Hepatocyte (in vitro differentiated cells): ENCODE results near the gene ATP13A3. TPM values are rescaled to one million over a fixed set of nuclear protein-coding genes. Genes with fewer than 3 reads are reported as not detected.

ENCODE experiments used
- DNase-seq: peaks from one replicate; pipeline ENCODE4 v3.0.0-alpha.2; 2016; ENCODE audit warnings: low spot score
- H2AFZ ChIP-seq: fragments of 200-600 bp; sonication (generic); 2 replicates; pipeline ENCODE4 v1.6.0; 2016; ENCODE audit warnings: antibody characterized with exemption, mild to moderate bottlenecking
- H3K27ac ChIP-seq: fragments of 200-600 bp; sonication (generic); 2 replicates; pipeline ENCODE4 v1.5.1; 2016; ENCODE audit warnings: mild to moderate bottlenecking
- H3K27me3 ChIP-seq: fragments of 200-600 bp; sonication (generic); 2 replicates; pipeline ENCODE4 v1.6.1; 2016
- H3K36me3 ChIP-seq: fragments of 200-600 bp; sonication (generic); replicated peaks from 2 replicates; pipeline ENCODE4 v1.5.1; 2016; ENCODE audit warnings: low read depth; ENCODE audit not compliant: insufficient read depth
- H3K4me1 ChIP-seq: fragments of 200-600 bp; sonication (generic); 2 replicates; pipeline ENCODE4 v1.5.1; 2016; ENCODE audit warnings: mild to moderate bottlenecking, moderate library complexity; ENCODE audit not compliant: insufficient read depth
- H3K4me2 ChIP-seq: fragments of 200-600 bp; sonication (generic); 2 replicates; pipeline ENCODE4 v1.6.0; 2016
- H3K4me3 ChIP-seq: fragments of 200-600 bp; sonication (generic); 2 replicates; pipeline ENCODE4 v1.5.1; 2016; ENCODE audit warnings: mild to moderate bottlenecking
- H3K79me2 ChIP-seq: fragments of 200-600 bp; sonication (generic); 2 replicates; pipeline ENCODE4 v1.6.0; 2017; ENCODE audit warnings: mild to moderate bottlenecking
- H3K9me2 ChIP-seq: fragments of 200-600 bp; sonication (generic); replicated peaks from 2 replicates; pipeline ENCODE4 v1.6.0; 2017; ENCODE audit warnings: mild to moderate bottlenecking; ENCODE audit not compliant: insufficient read depth
- H3K9me3 ChIP-seq: fragments of 200-600 bp; sonication (generic); 2 replicates; pipeline ENCODE4 v1.5.1; 2016; ENCODE audit warnings: low read depth, mild to moderate bottlenecking
- H4K20me1 ChIP-seq: fragments of 200-600 bp; sonication (generic); 2 replicates; pipeline ENCODE4 v1.6.0; 2016; ENCODE audit warnings: mild to moderate bottlenecking; ENCODE audit not compliant: insufficient read depth, poor library complexity, severe bottlenecking
- CTCF ChIP-seq: fragments of 200-600 bp; sonication (generic); IDR thresholded peaks from 2 replicates; pipeline ENCODE4 v1.5.1; 2016; ENCODE audit warnings: antibody characterized with exemption, mild to moderate bottlenecking; ENCODE audit not compliant: poor library complexity
- EZH2 ChIP-seq: fragments of 200-600 bp; sonication (generic); IDR thresholded peaks from 2 replicates; pipeline ENCODE4 v1.6.1; 2016; ENCODE audit warnings: antibody characterized with exemption, mild to moderate bottlenecking, borderline replicate concordance
- EZH2phosphoT487 ChIP-seq: fragments of 200-600 bp; sonication (generic); IDR thresholded peaks from one replicate; pipeline ENCODE4 v1.6.1; 2018; ENCODE audit warnings: antibody characterized with exemption, mild to moderate bottlenecking, low read depth, moderate library complexity; ENCODE audit not compliant: unreplicated experiment, severe bottlenecking
- WGBS: methylation state at CpG from one replicate; pipeline ENCODE4 v1.1.6; 2016; ENCODE audit warnings: low lambda C conversion rate; ENCODE audit errors: missing lambda C conversion rate; 5-methylcytosine and 5-hydroxymethylcytosine counted together
- polyA plus RNA-seq: library from polyadenylated mRNA; unstranded; fragments of >200 nt; fragmentation: Nextera tagmentation; extraction: Ambion mirVana; gene quantifications from 2 replicates; pipeline ENCODE4 v1.2.1, GENCODE V29; 2016
- total RNA-seq: library from RNA; depleted of rRNA; stranded (reverse); fragments of >200 nt; gene quantifications from 2 replicates; pipeline ENCODE4 v1.2.3, GENCODE V29; 2014

Gene ATP13A3
- total and polyA plus RNA-seq, 2 experiments from 2014 or later = 18.3 to 131 TPM

GRCh38 chr3:194487289-194488054, 670 bp upstream of the ATP13A3 start:
- TF ChIP-seq EZH2 (no peak), EZH2phosphoT487 (no peak), CTCF (no peak)
- H3K4me3 ChIP-seq = peak overlapping the region; percentile 36
- H4K20me1 ChIP-seq = peaks cover 2% of the 10 kb centered on the region
- no peaks in the 10 kb centered on the region for H3K36me3 ChIP-seq
- no peaks in the 10 kb centered on the region for H3K9me3 ChIP-seq
- peaks cover 9% of the 10 kb centered on the region for H3K4me1 ChIP-seq
- no peaks in the 10 kb centered on the region for H3K9me2 ChIP-seq
- H3K79me2 ChIP-seq = peaks cover 38% of the 10 kb centered on the region
- peak overlapping the region; percentile 56 for H2AFZ ChIP-seq
- H3K27ac ChIP-seq = peak overlapping the region; percentile 93
- 56% methylated on average over 56 of the region's 56 CpGs for WGBS
- peak; percentile 53 for DNase-seq
- H3K27me3 ChIP-seq = no peaks in the 10 kb centered on the region
- H3K4me2 ChIP-seq = peak overlapping the region; percentile 80

DNA sequence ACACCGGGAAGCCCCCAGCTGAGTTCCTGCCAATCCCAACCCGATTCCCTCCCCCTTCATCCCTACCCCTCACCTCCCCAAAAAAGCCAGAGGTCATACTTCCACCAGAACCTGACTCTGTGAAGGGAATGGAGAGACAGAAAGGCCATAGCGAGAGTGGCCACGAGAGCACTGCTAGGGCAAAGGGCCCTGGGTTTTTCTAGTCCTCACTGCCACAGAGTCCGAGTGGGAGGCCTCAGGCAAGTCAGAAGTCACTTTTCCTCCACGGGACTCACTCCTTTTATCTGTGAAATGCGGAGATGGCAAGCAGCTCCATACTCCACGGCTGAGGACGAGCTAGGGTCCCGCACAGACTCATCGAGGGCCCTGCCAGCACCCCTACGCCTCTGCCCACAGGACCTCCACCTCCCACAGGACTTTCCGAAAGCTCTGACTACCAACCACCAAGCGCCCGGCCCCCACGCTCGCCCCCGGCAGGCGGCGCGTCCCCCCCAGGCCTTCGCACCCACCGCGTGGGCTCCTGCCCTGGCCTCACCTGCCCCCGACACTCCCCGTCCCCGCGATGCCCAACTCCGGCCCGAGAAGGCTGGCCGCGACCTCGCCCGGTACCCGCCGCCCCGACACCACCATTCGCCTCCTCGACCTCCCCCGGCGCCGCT, 792 bp downstream of the ATP13A3 start:
- Histone ChIP-seq H3K4me1 (peaks cover 17% of the 10 kb centered on the region), H3K36me3 (no peaks in the 10 kb centered on the region), H3K27ac (peak overlapping the region; percentile 93), H3K9me3 (no peaks in the 10 kb centered on the region), H4K20me1 (peaks cover 7% of the 10 kb centered on the region), H3K9me2 (no peaks in the 10 kb centered on the region), H3K4me3 (peak overlapping the region; percentile 82), H2AFZ (no peak overlapping the region), H3K79me2 (peaks cover 51% of the 10 kb centered on the region), H3K4me2 (peak overlapping the region; percentile 90), H3K27me3 (no peaks in the 10 kb centered on the region)
- TF ChIP-seq EZH2 = no peak
- peak; percentile 24 for TF ChIP-seq CTCF
- DNase-seq = peak; percentile 67
- WGBS = 2% methylated on average over 13 of the region's 42 CpGs

- peaks cover 17% of the 10 kb centered on the region for H3K4me1 ChIP-seq
- DNase-seq = no peak
- TF ChIP-seq EZH2phosphoT487 (no peak), CTCF (no peak), EZH2 (no peak)
- no peaks in the 10 kb centered on the region for H3K9me3 ChIP-seq
- no peaks in the 10 kb centered on the region for H3K36me3 ChIP-seq
- peak overlapping the region; percentile 90 for H3K4me2 ChIP-seq
- H4K20me1 ChIP-seq = peaks cover 7% of the 10 kb centered on the region
- peak overlapping the region; percentile 82 for H3K4me3 ChIP-seq
- 36% methylated on average over 6 of the region's 6 CpGs for WGBS
- H2AFZ ChIP-seq = no peak overlapping the region
- no peaks in the 10 kb centered on the region for H3K9me2 ChIP-seq
- H3K27me3 ChIP-seq = no peaks in the 10 kb centered on the region
- peak overlapping the region; percentile 93 for H3K27ac ChIP-seq
- peaks cover 56% of the 10 kb centered on the region for H3K79me2 ChIP-seq
Measured at GRCh38 chr3:194485468-194485880, 1.3 kb downstream of the ATP13A3 start.
